ENCODE measurements around the gene SERPINA5.
"Not testable (repeated sequence)": the region's sequence is repeated elsewhere in the genome, so short reads cannot be mapped to it uniquely, and the experiment has no call there.

Gene SERPINA5

DNA sequence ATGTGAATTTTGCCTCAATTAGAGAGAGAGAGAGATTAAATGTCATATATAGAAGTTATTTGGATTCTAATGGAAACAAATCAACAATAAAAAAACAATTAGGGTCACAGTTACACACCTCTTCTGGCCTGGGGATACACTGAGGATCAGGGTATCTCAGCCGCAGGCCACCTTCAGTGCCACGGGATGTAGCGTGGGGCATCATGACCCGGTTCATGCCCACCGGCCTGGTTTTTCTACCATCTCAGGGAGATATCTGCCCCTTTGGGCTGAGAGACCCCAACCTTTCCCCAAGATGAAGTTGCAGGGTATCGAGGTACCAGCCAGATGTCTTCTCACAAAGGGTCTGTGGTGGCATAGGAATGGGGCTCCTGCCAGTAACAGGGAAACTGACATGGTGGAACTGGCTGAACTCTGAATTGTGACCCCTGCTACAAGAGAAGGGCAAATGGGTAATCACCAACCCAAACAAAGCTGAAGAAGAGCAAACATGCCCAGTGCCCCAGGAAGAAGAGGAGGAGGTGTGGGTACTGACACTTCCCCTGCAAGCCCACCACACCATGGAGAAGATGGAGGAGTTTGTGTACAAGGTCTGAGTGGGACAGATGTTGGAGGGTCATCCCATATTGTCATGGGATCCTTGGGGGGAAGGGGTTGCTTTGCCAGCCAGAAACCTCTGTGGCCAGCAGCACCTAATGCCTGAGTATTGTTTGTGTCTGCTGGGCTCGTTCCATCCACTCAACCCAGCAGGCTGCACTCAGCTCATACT, 50.5 kb downstream of the SERPINA5 start:
- Histone ChIP-seq H3K36me3 (ENCODE audit: insufficient read depth, low read length) (no peaks in the 10 kb centered on the region), H3K27ac (ENCODE audit: low read depth, low read length) (no peak overlapping the region), H3K9me3 (ENCODE audit: insufficient read depth, low read depth, low read length) (no peaks in the 10 kb centered on the region), H3K27me3 (ENCODE audit: insufficient read depth, low read length) (no peaks in the 10 kb centered on the region), H3K4me3 (ENCODE audit: low read length) (no peak overlapping the region), H3K9ac (ENCODE audit: low read depth, low read length) (no peak overlapping the region), H3K4me1 (ENCODE audit: insufficient read depth, low read length) (no peaks in the 10 kb centered on the region)
- 91% methylated on average over 7 of the region's 7 CpGs for WGBS

GRCh38 chr14:94632305-94632590, 51.0 kb downstream of the SERPINA5 start:
- H3K27ac ChIP-seq (ENCODE audit: low read depth, low read length) = no peak overlapping the region
- H3K27me3 ChIP-seq (ENCODE audit: insufficient read depth, low read length) = no peaks in the 10 kb centered on the region
- no peaks in the 10 kb centered on the region for H3K4me1 ChIP-seq (ENCODE audit: insufficient read depth, low read length)
- H3K4me3 ChIP-seq (ENCODE audit: low read length) = no peak overlapping the region
- no peak overlapping the region for H3K9ac ChIP-seq (ENCODE audit: low read depth, low read length)
- no peaks in the 10 kb centered on the region for H3K9me3 ChIP-seq (ENCODE audit: insufficient read depth, low read depth, low read length)
- H3K36me3 ChIP-seq (ENCODE audit: insufficient read depth, low read length) = no peaks in the 10 kb centered on the region
- WGBS = 91% methylated on average over 4 of the region's 4 CpGs

- WGBS = 92% methylated on average over 6 of the region's 6 CpGs
- Histone ChIP-seq H3K4me3 (ENCODE audit: low read length) (no peak overlapping the region), H3K27me3 (ENCODE audit: insufficient read depth, low read length) (no peaks in the 10 kb centered on the region)
Measured at GRCh38 chr14:94633121-94633520, 51.9 kb downstream of the SERPINA5 start.

DNA sequence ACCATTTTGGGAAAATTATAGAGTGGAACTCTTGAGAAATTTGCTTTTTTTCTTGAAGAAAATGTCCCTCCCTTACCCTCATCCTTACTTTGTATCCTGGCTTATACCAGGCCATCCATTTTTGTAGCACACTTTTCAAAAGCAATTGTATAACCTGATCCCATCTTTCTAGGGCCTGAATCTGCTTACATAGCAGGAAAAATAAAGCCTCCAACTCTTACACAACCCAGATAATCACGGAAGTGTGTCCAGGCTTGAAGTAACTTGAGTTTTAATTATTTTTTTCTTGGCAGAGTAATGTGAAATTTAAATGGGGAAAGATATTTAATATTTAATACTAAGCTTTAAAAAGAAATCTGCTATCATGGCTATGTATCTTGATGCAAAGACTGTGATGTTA, 53.9 kb downstream of the SERPINA5 start:
- Histone ChIP-seq H3K9ac (ENCODE audit: low read depth, low read length) (no peak overlapping the region), H3K4me3 (ENCODE audit: low read length) (no peak overlapping the region), H3K27me3 (ENCODE audit: insufficient read depth, low read length) (no peaks in the 10 kb centered on the region), H3K4me1 (ENCODE audit: insufficient read depth, low read length) (no peaks in the 10 kb centered on the region), H3K27ac (ENCODE audit: low read depth, low read length) (no peak overlapping the region), H3K9me3 (ENCODE audit: insufficient read depth, low read depth, low read length) (no peaks in the 10 kb centered on the region), H3K36me3 (ENCODE audit: insufficient read depth, low read length) (no peaks in the 10 kb centered on the region)
- no CpG with 5 or more reads among the region's 1 CpG for WGBS

More at GRCh38 chr14:94633121-94633520, 51.9 kb downstream of the SERPINA5 start:
- no peaks in the 10 kb centered on the region for H3K36me3 ChIP-seq (ENCODE audit: insufficient read depth, low read length)
- no peaks in the 10 kb centered on the region for H3K4me1 ChIP-seq (ENCODE audit: insufficient read depth, low read length)
- H3K27ac ChIP-seq (ENCODE audit: low read depth, low read length) = no peak overlapping the region
- no peaks in the 10 kb centered on the region for H3K9me3 ChIP-seq (ENCODE audit: insufficient read depth, low read depth, low read length)
- no peak overlapping the region for H3K9ac ChIP-seq (ENCODE audit: low read depth, low read length)

GRCh38 chr14:94636744-94637412, 55.7 kb downstream of the SERPINA5 start:
- Histone ChIP-seq H3K36me3 (ENCODE audit: insufficient read depth, low read length) (no peaks in the 10 kb centered on the region), H3K27ac (ENCODE audit: low read depth, low read length) (no peak overlapping the region), H3K9me3 (ENCODE audit: insufficient read depth, low read depth, low read length) (no peaks in the 10 kb centered on the region), H3K4me1 (ENCODE audit: insufficient read depth, low read length) (no peaks in the 10 kb centered on the region), H3K4me3 (ENCODE audit: low read length) (no peak overlapping the region), H3K9ac (ENCODE audit: low read depth, low read length) (no peak overlapping the region), H3K27me3 (ENCODE audit: insufficient read depth, low read length) (no peaks in the 10 kb centered on the region)
- WGBS = 85% methylated on average over 2 of the region's 2 CpGs

- WGBS = 90% methylated on average over 8 of the region's 8 CpGs
- not testable (repeated sequence) for H3K36me3 ChIP-seq (ENCODE audit: insufficient read depth, low read length); H3K9me3 ChIP-seq (ENCODE audit: insufficient read depth, low read depth, low read length); H3K27me3 ChIP-seq (ENCODE audit: insufficient read depth, low read length); H3K9ac ChIP-seq (ENCODE audit: low read depth, low read length); H3K27ac ChIP-seq (ENCODE audit: low read depth, low read length); H3K4me3 ChIP-seq (ENCODE audit: low read length); H3K4me1 ChIP-seq (ENCODE audit: insufficient read depth, low read length)
Measured at GRCh38 chr14:94637814-94638213, 56.6 kb downstream of the SERPINA5 start.

DNA sequence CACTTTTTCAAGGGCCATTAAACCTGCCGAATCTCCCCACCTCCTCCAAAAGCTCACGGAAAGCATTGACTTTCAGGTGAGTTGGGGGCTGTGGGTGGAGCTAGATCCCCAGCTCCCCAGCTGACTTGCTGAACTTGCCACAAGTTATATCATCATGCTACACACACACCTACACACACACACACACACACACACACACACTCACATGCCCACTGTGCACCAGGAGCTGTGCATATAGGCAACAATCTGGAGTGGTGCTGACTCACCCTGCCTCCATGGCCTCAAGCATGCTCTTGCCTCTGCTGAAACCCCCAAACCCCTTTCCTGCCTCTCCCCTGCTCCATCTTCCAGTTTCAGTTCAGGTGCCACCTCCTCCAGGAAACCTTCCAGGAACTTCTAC, 57.1 kb downstream of the SERPINA5 start:
- Histone ChIP-seq H3K4me3 (ENCODE audit: low read length) (no peak overlapping the region), H3K27me3 (ENCODE audit: insufficient read depth, low read length) (no peaks in the 10 kb centered on the region), H3K9ac (ENCODE audit: low read depth, low read length) (no peak overlapping the region), H3K36me3 (ENCODE audit: insufficient read depth, low read length) (no peaks in the 10 kb centered on the region), H3K9me3 (ENCODE audit: insufficient read depth, low read depth, low read length) (no peaks in the 10 kb centered on the region), H3K27ac (ENCODE audit: low read depth, low read length) (no peak overlapping the region), H3K4me1 (ENCODE audit: insufficient read depth, low read length) (no peaks in the 10 kb centered on the region)
- 100% methylated on average over 1 of the region's 2 CpGs for WGBS

DNA sequence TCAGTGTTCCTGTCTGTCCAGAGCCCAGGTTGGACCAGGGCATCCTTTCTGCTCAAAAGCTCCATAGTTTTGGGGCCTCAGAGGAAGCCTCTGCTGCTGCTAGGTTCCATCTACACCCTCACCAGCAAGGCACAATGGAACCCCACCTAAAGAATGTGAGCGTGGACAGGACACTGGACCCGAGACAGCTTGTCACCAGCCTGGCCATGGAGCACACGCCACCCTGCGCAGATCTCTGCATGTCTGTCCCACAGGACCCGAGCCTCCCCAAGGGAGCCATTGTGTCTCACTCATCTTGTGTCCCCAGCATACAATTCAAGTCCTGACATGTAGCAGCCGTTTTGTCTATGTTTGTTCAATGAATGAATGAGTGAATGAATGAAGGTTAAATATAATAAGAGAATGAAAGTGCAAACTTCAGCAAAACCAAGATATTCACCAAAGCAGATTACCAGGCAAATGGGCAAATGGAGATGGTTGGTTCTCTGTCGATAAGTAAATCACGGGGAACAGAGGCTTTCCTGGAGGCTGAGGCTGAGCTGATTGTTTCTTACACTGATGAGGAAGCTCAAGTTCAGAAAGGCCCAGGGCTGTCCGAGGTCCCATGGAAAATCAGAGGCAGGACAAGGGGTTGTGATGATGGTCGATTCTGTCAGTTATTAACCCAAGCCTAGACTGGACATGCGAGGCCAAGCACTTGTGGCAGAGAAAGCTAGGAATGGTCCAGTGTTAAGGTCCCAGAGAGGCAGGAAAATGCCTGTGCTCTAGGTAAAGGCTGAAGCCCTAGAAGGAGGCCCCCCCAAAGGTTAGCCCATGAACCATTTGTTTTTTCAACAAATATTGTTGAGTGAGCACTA, 58.0 kb downstream of the SERPINA5 start:
- Histone ChIP-seq H3K4me1 (ENCODE audit: insufficient read depth, low read length) (no peaks in the 10 kb centered on the region), H3K27ac (ENCODE audit: low read depth, low read length) (no peak overlapping the region), H3K9ac (ENCODE audit: low read depth, low read length) (no peak overlapping the region), H3K9me3 (ENCODE audit: insufficient read depth, low read depth, low read length) (no peaks in the 10 kb centered on the region), H3K4me3 (ENCODE audit: low read length) (no peak overlapping the region), H3K27me3 (ENCODE audit: insufficient read depth, low read length) (no peaks in the 10 kb centered on the region), H3K36me3 (ENCODE audit: insufficient read depth, low read length) (no peaks in the 10 kb centered on the region)
- WGBS = 90% methylated on average over 11 of the region's 11 CpGs

DNA sequence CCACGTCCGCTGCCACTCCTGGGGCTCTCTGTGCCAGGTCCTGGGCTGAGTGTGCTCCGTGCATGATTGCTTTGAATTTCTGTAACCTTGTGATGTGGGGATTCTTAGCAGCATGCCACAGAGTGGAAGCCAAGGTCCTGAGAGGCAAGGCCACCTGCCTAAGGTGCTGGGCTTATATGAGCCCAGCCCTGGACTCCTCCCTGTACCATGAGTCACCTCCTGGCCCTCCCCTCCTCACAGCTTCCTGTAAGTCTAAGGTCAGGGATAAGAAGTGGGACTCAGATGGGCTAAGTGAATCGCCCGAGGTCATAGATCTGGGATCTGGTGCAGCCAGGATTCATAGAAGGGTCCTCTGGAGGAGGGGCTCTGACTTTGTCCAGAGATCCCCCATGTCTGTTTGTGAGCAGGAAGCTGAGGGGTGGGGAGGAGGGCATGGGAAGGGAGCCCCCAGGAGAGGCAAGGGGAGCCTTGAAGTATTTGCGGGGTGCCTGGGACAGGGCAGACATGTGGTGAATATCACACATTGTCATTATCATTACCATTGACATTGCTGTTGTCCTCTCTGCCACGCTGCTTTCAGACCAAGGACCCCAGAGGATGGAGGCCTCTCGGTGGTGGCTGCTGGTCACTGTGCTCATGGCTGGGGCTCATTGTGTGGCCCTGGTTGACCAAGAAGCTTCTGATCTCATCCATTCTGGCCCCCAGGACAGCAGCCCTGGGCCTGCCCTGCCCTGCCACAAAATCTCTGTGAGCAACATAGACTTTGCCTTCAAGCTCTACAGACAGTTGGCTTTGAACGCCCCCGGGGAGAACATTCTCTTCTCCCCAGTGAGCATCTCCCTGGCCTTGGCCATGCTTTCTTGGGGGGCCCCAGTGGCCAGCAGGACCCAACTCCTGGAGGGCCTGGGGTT, 59.8 kb downstream of the SERPINA5 start:
- Histone ChIP-seq H3K27ac (ENCODE audit: low read depth, low read length) (peak overlapping the region; percentile 20; the same call in 1 of the 2 replicates), H3K27me3 (ENCODE audit: insufficient read depth, low read length) (no peaks in the 10 kb centered on the region), H3K9me3 (ENCODE audit: insufficient read depth, low read depth, low read length) (no peaks in the 10 kb centered on the region), H3K4me1 (ENCODE audit: insufficient read depth, low read length) (no peaks in the 10 kb centered on the region), H3K36me3 (ENCODE audit: insufficient read depth, low read length) (no peaks in the 10 kb centered on the region), H3K4me3 (ENCODE audit: low read length) (no peak overlapping the region), H3K9ac (ENCODE audit: low read depth, low read length) (no peak overlapping the region)
- WGBS = 82% methylated on average over 10 of the region's 10 CpGs

GRCh38 chr14:94641632-94641955, 60.4 kb downstream of the SERPINA5 start:
- WGBS = 95% methylated on average over 12 of the region's 12 CpGs
- H3K4me1 ChIP-seq (ENCODE audit: insufficient read depth, low read length) = no peaks in the 10 kb centered on the region
- H3K9me3 ChIP-seq (ENCODE audit: insufficient read depth, low read depth, low read length) = no peaks in the 10 kb centered on the region

More at GRCh38 chr14:94641632-94641955, 60.4 kb downstream of the SERPINA5 start:
- no peaks in the 10 kb centered on the region for H3K36me3 ChIP-seq (ENCODE audit: insufficient read depth, low read length)
- H3K4me3 ChIP-seq (ENCODE audit: low read length) = no peak overlapping the region
- H3K27ac ChIP-seq (ENCODE audit: low read depth, low read length) = no peak overlapping the region
- H3K9ac ChIP-seq (ENCODE audit: low read depth, low read length) = no peak overlapping the region
- H3K27me3 ChIP-seq (ENCODE audit: insufficient read depth, low read length) = no peaks in the 10 kb centered on the region
